ENCODE measurements around the gene PDAP1. TPM values are rescaled to one million over a fixed set of nuclear protein-coding genes. Genes with fewer than 3 reads are reported as not detected.

PDAP1 gene
- total RNA-seq, 1 experiment from 2014 or later = 180 TPM

DNA sequence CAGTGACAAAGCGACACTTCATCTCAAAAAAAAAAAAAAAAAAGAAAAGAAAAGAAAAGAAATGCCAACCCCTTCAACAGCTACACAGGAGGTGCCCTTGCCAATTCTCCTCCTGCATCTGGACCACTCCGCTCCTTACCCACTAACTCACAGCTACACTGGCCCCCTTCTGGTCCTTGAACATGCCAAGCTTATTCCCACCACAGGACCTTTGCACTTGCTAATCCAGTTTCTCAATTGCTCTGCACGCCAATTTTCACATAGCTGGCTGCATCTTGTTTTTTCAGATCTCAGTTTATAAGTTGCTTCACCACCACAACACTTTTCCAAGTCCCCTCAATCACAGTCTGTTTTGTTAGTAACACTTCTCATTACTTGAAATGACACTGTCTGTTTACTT is 5.5 kb downstream of the PDAP1 start:
- POLR2A ChIA-PET = interaction anchor here (0.7 kb wide), 1 partner anchor 10 kb away, joined by 4 read pairs; no protein-coding TSS in a partner anchor
- no peak for TF ChIP-seq CTCF (IDR thresholded peaks at IDR 0.05; ENCODE audit: insufficient read depth in 1 of 2, low read depth in 1 of 2, low read length in 1 of 2, severe bottlenecking in 1 of 2, unreplicated experiment in 1 of 2)
- no TSS peak for BruUV-seq (replicated peaks)

GRCh38 chr7:99399597-99399996 is 8.8 kb downstream of the PDAP1 start:
- no peaks in the 10 kb centered on the region for H3K27me3 Mint-ChIP-seq (ENCODE audit: insufficient read depth, unreplicated experiment)
- no peak overlapping the region for H3K4me3 Mint-ChIP-seq (ENCODE audit: unreplicated experiment)
- Histone ChIP-seq H3K9me3 (no peaks in the 10 kb centered on the region), H3K36me3 (ENCODE audit: control insufficient read depth, insufficient read depth, low read length) (peaks cover 14% of the 10 kb centered on the region), H3K4me3 (ENCODE audit: low read depth, low read length) (no peak overlapping the region), H3K27me3 (replicated peaks; ENCODE audit: control insufficient read depth, insufficient read depth, low read length) (no peaks in the 10 kb centered on the region), H3K4me1 (no peaks in the 10 kb centered on the region)
- ChIA-PET CTCF (no interaction called here), POLR2A (interaction anchor here (0.6 to 1.9 kb wide), 2 partner anchors 9 to 80 kb away, joined by 3 to 8 read pairs; partner anchors contain the start of genes BUD31 and PDAP1)
- DNase-seq = no peak
- no peak overlapping the region for H3K27ac Mint-ChIP-seq (ENCODE audit: unreplicated experiment)
- no peak for TF ChIP-seq CTCF (IDR thresholded peaks at IDR 0.05; ENCODE audit: insufficient read depth in 1 of 2, low read depth in 1 of 2, low read length in 1 of 2, severe bottlenecking in 1 of 2, unreplicated experiment in 1 of 2)
- H3K9me3 Mint-ChIP-seq (ENCODE audit: unreplicated experiment) = no peaks in the 10 kb centered on the region
- intact Hi-C loops (cut with micrococcal nuclease; ENCODE audit: unreplicated experiment) = no loop called here
- peaks cover 100% of the 10 kb centered on the region for H3K36me3 Mint-ChIP-seq (ENCODE audit: insufficient read depth, unreplicated experiment)
- BruUV-seq (replicated peaks) = no TSS peak
- H3K4me1 Mint-ChIP-seq (ENCODE audit: low read depth, unreplicated experiment) = peaks cover 8% of the 10 kb centered on the region

More for the DNA sequence above, 5.5 kb downstream of the PDAP1 start:
- H3K4me3 Mint-ChIP-seq (ENCODE audit: unreplicated experiment) = no peak overlapping the region
- Histone ChIP-seq H3K36me3 (ENCODE audit: control insufficient read depth, insufficient read depth, low read length) (peaks cover 11% of the 10 kb centered on the region), H3K9me3 (no peaks in the 10 kb centered on the region), H3K27me3 (replicated peaks; ENCODE audit: control insufficient read depth, insufficient read depth, low read length) (no peaks in the 10 kb centered on the region), H3K4me3 (ENCODE audit: low read depth, low read length) (no peak overlapping the region), H3K4me1 (peaks cover 9% of the 10 kb centered on the region)
- CTCF ChIA-PET = no interaction called here
- intact Hi-C loops (cut with micrococcal nuclease; ENCODE audit: unreplicated experiment) = no loop called here
- H3K27me3 Mint-ChIP-seq (ENCODE audit: insufficient read depth, unreplicated experiment) = no peaks in the 10 kb centered on the region
- no peak overlapping the region for H3K27ac Mint-ChIP-seq (ENCODE audit: unreplicated experiment)
- peaks cover 78% of the 10 kb centered on the region for H3K36me3 Mint-ChIP-seq (ENCODE audit: insufficient read depth, unreplicated experiment)
- H3K4me1 Mint-ChIP-seq (ENCODE audit: low read depth, unreplicated experiment) = peaks cover 18% of the 10 kb centered on the region
- DNase-seq = no peak
- H3K9me3 Mint-ChIP-seq (ENCODE audit: unreplicated experiment) = no peaks in the 10 kb centered on the region

GRCh38 chr7:99398891-99399445 is 9.4 kb downstream of the PDAP1 start:
- H3K4me3 ChIP-seq (ENCODE audit: low read depth, low read length) = no peak overlapping the region

More at GRCh38 chr7:99398891-99399445, 9.4 kb downstream of the PDAP1 start:
- H3K27ac Mint-ChIP-seq (ENCODE audit: unreplicated experiment) = peak overlapping the region; percentile 11
- no peak for DNase-seq
- TF ChIP-seq CTCF (IDR thresholded peaks at IDR 0.05; ENCODE audit: insufficient read depth in 1 of 2, low read depth in 1 of 2, low read length in 1 of 2, severe bottlenecking in 1 of 2, unreplicated experiment in 1 of 2) = no peak
- no peaks in the 10 kb centered on the region for H3K9me3 Mint-ChIP-seq (ENCODE audit: unreplicated experiment)
- Histone ChIP-seq H3K27me3 (replicated peaks; ENCODE audit: control insufficient read depth, insufficient read depth, low read length) (no peaks in the 10 kb centered on the region), H3K4me1 (no peaks in the 10 kb centered on the region), H3K36me3 (ENCODE audit: control insufficient read depth, insufficient read depth, low read length) (peaks cover 9% of the 10 kb centered on the region), H3K9me3 (no peaks in the 10 kb centered on the region)
- intact Hi-C loops (cut with micrococcal nuclease; ENCODE audit: unreplicated experiment) = no loop called here
- H3K27me3 Mint-ChIP-seq (ENCODE audit: insufficient read depth, unreplicated experiment) = no peaks in the 10 kb centered on the region
- peaks cover 8% of the 10 kb centered on the region for H3K4me1 Mint-ChIP-seq (ENCODE audit: low read depth, unreplicated experiment)
- H3K36me3 Mint-ChIP-seq (ENCODE audit: insufficient read depth, unreplicated experiment) = peaks cover 100% of the 10 kb centered on the region
- CTCF ChIA-PET = no interaction called here
- H3K4me3 Mint-ChIP-seq (ENCODE audit: unreplicated experiment) = no peak overlapping the region
- POLR2A ChIA-PET = interaction anchor here (0.6 to 1.9 kb wide), 2 partner anchors 10 to 79 kb away, joined by 3 to 8 read pairs; partner anchors contain the start of genes BUD31 and PDAP1
- no TSS peak for BruUV-seq (replicated peaks)

Measured in Caco-2 (cell line).